Measurements from ENCODE around the gene ZNF740. TPM values are rescaled to one million over a fixed set of nuclear protein-coding genes. Genes with fewer than 3 reads are reported as not detected.

Gene ZNF740
- total RNA-seq, 2 experiments from 2014 or later, result 24.4 to 24.7 TPM

DNA sequence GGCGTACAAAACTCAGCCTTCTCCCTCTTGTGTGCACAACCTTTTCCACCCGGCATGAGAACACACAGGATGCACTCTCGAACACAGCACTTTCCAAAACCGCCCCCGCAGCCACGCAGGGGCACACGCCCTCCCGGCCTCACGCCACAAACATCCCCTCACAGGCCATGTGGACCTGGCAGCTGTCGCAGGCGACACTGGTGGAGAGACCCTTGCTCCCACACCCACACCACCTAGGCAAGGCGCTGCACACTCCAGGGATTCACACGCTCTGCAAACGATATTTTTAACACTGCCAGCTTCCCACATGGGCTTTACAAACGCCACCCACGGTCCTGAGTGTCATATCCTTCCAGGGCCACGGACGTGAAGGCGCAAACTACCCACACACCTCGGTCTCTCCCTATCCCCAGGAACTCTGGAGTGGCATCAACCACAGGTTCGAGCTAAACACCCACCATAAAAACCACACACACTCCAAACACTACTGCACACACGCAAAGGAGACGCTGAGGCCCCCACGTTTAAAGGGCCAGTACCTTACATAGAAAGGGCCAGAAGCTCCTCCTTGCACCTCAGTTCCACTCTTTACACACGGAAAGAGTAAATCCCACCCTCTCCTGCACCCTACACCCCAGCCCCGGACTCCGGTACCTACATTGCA lies 38.9 kb downstream of the ZNF740 start:
- Histone ChIP-seq H3K4me1 (ENCODE audit: insufficient read depth, low read length) (peaks cover 82% of the 10 kb centered on the region), H3K27ac (ENCODE audit: low read depth in 1 of 2, low read length in 2 of 2) (peak overlapping the region; percentile 40 to 92), H3K9me3 (ENCODE audit: control insufficient read depth in 1 of 2, insufficient read depth in 1 of 2, low read length in 2 of 2) (no peaks in the 10 kb centered on the region), H3K4me3 (ENCODE audit: low read length) (peak overlapping the region; percentile 77), H3K36me3 (ENCODE audit: insufficient read depth, low read length) (peaks cover 17% of the 10 kb centered on the region), H3K27me3 (ENCODE audit: control insufficient read depth in 1 of 2, insufficient read depth in 2 of 2, low read length in 2 of 2) (no peaks in the 10 kb centered on the region)
- peaks cover 80% of the 10 kb centered on the region for H3K4me1 Mint-ChIP-seq (ENCODE audit: low read depth)
- DNase-seq, result peak in 8 of 14 experiments; percentile 29 to 82 (median 58)
- peak overlapping the region; percentile 100 for H3K4me3 Mint-ChIP-seq
- H3K27me3 Mint-ChIP-seq, result no peaks in the 10 kb centered on the region
- intact Hi-C loops (cut with DNase I, micrococcal nuclease), result no loop called here
- peak overlapping the region; percentile 90 for H3K27ac Mint-ChIP-seq
- peaks cover 41% of the 10 kb centered on the region for H3K36me3 Mint-ChIP-seq (ENCODE audit: low read depth)
- TF ChIP-seq, protein P1, sequence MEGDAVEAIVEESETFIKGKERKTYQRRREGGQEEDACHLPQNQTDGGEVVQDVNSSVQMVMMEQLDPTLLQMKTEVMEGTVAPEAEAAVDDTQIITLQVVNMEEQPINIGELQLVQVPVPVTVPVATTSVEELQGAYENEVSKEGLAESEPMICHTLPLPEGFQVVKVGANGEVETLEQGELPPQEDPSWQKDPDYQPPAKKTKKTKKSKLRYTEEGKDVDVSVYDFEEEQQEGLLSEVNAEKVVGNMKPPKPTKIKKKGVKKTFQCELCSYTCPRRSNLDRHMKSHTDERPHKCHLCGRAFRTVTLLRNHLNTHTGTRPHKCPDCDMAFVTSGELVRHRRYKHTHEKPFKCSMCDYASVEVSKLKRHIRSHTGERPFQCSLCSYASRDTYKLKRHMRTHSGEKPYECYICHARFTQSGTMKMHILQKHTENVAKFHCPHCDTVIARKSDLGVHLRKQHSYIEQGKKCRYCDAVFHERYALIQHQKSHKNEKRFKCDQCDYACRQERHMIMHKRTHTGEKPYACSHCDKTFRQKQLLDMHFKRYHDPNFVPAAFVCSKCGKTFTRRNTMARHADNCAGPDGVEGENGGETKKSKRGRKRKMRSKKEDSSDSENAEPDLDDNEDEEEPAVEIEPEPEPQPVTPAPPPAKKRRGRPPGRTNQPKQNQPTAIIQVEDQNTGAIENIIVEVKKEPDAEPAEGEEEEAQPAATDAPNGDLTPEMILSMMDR (IDR thresholded peaks at IDR 0.05), result no peak
- ChIA-PET CTCF (interaction anchor here (0.6 to 8.3 kb wide), 6 partner anchors 13 to 102 kb away, joined by 3 to 68 read pairs (median 4); partner anchors contain the start of genes AAAS, ESPL1 and ITGB7), POLR2A (interaction anchor here (0.7 to 5.6 kb wide), 31 partner anchors 11 to 634 kb away, joined by 3 to 43 read pairs (median 5); partner anchors contain the start of genes AAAS, CSAD, ESPL1 and ITGB7)
- ATAC-seq (ENCODE audit: poor library complexity), result peak; percentile 13
- no peaks in the 10 kb centered on the region for H3K9me3 Mint-ChIP-seq

DNA sequence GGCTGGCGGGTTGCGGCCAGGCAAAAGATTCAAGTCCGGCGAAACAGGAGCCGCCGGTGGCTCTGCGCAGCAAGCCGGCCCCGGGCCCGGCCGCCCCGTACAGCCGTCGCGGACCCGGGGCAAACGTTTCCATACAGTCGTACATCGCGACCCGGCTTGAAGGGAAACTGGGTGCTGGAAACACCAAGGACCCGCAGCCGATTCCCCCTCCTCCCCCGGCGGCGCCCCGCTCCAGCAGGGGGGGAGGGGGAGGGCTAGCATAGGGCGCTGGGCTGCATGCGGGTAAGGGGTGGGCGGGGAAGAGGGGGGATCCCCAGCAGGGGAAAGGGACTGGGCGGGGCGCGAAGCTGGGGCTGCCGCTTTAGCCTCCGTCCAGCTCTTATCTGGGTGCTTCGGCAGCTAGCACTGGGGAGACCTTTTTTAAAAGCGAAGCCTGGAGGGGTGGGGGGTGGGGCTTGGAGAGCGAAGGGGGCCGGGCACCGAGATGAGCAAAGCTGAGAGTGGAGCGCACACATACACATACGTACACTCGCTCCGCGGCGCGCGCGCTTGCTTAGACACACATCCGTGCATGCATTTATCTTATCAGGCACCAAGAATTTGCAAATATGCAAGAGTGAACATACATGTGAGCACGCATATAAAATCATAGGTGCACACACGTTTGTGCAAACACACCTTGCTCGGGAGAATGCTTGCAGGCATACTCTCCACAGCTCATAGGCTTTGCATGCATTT lies 39.6 kb downstream of the ZNF740 start:
- TF ChIP-seq, protein P1 (IDR thresholded peaks at IDR 0.05), result no peak
- peak; percentile 66 to 93 (median 78) for DNase-seq
- H3K27me3 ChIP-seq (ENCODE audit: control insufficient read depth in 1 of 2, insufficient read depth in 2 of 2, low read length in 2 of 2), result no peaks in the 10 kb centered on the region
- intact Hi-C loops (cut with DNase I, micrococcal nuclease), result loop anchor here (1.0 to 5.0 kb wide), 3 partner anchors 38 to 47 kb away; partner anchors contain the start of genes CSAD (in 2 of the 2), ZNF740 (in 2 of the 2) and ESPL1 (in 1 of the 2)
- no peaks in the 10 kb centered on the region for H3K9me3 ChIP-seq (ENCODE audit: control insufficient read depth in 1 of 2, insufficient read depth in 1 of 2, low read length in 2 of 2)
- Mint-ChIP-seq H3K4me1 (ENCODE audit: low read depth) (peaks cover 86% of the 10 kb centered on the region), H3K36me3 (ENCODE audit: low read depth) (peaks cover 34% of the 10 kb centered on the region), H3K4me3 (peak overlapping the region; percentile 100), H3K9me3 (no peaks in the 10 kb centered on the region), H3K27ac (peak overlapping the region; percentile 90), H3K27me3 (no peaks in the 10 kb centered on the region)
- ChIA-PET CTCF (interaction anchor here (0.5 to 8.3 kb wide), 8 partner anchors 10 to 101 kb away, joined by 3 to 68 read pairs (median 3); partner anchors contain the start of genes AAAS, ESPL1 and ITGB7), POLR2A (interaction anchor here (0.7 to 5.6 kb wide), 32 partner anchors 10 to 635 kb away, joined by 3 to 43 read pairs (median 5); partner anchors contain the start of genes AAAS, CSAD, ESPL1 and ITGB7)
- H3K36me3 ChIP-seq (ENCODE audit: insufficient read depth, low read length), result peaks cover 10% of the 10 kb centered on the region
- H3K4me1 ChIP-seq (ENCODE audit: insufficient read depth, low read length), result peaks cover 84% of the 10 kb centered on the region
- H3K4me3 ChIP-seq (ENCODE audit: low read length), result peak overlapping the region; percentile 77
- peak overlapping the region; percentile 40 to 92 for H3K27ac ChIP-seq (ENCODE audit: low read depth in 1 of 2, low read length in 2 of 2)
- peak; percentile 75 for ATAC-seq (ENCODE audit: poor library complexity)

DNA sequence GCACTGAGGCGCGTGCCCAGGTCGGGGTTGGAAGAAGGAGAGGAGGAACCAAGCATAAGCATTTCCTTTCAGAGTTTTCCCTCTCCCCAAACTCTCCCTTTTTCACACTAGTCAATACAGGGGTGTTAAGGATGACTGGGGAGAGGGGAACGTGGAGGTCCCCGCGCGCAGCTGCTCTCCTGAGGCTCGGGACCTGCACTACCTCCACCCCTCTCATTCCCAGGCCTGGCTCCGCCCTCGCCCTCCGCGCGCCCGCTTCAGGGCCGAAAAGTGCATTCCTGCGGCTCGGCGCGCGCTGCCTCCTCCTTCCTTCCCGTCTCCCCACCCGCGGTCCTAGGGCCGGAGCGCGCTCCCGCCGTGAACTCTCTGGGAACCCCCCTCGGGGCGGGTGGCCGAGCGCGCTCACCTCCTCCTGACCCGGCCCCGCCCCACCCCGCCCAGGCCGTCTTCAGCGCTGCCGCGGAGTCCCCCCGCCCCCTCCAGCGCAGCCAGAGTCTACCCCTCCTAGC lies 40.2 kb downstream of the ZNF740 start:
- Mint-ChIP-seq H3K9me3 (no peaks in the 10 kb centered on the region), H3K4me3 (peak overlapping the region; percentile 100), H3K36me3 (ENCODE audit: low read depth) (peaks cover 27% of the 10 kb centered on the region), H3K4me1 (ENCODE audit: low read depth) (peaks cover 86% of the 10 kb centered on the region), H3K27ac (peak overlapping the region; percentile 90), H3K27me3 (no peaks in the 10 kb centered on the region)
- H3K27me3 ChIP-seq (ENCODE audit: control insufficient read depth in 1 of 2, insufficient read depth in 2 of 2, low read length in 2 of 2), result no peaks in the 10 kb centered on the region
- H3K27ac ChIP-seq (ENCODE audit: low read depth in 1 of 2, low read length in 2 of 2), result peak overlapping the region; percentile 92 to 96
- H3K4me3 ChIP-seq (ENCODE audit: low read length), result peak overlapping the region; percentile 77
- H3K36me3 ChIP-seq (ENCODE audit: insufficient read depth, low read length), result peaks cover 4% of the 10 kb centered on the region
- ChIA-PET POLR2A (interaction anchor here (0.7 to 5.6 kb wide), 22 partner anchors 9 to 280 kb away, joined by 3 to 43 read pairs (median 9); partner anchors contain the start of genes AAAS, CSAD, ESPL1 and ITGB7), CTCF (interaction anchor here (0.6 to 8.3 kb wide), 5 partner anchors 11 to 1031 kb away, joined by 3 to 68 read pairs (median 5); partner anchors contain the start of genes AAAS and ESPL1)
- intact Hi-C loops (cut with DNase I, micrococcal nuclease), result loop anchor here (1.0 to 5.0 kb wide), 3 partner anchors 38 to 47 kb away; partner anchors contain the start of genes CSAD (in 2 of the 2), ZNF740 (in 2 of the 2) and ESPL1 (in 1 of the 2)
- peaks cover 84% of the 10 kb centered on the region for H3K4me1 ChIP-seq (ENCODE audit: insufficient read depth, low read length)
- H3K9me3 ChIP-seq (ENCODE audit: control insufficient read depth in 1 of 2, insufficient read depth in 1 of 2, low read length in 2 of 2), result no peaks in the 10 kb centered on the region
- TF ChIP-seq, protein P1 (IDR thresholded peaks at IDR 0.05), result no peak
- ATAC-seq (ENCODE audit: poor library complexity) (peak; percentile 47), DNase-seq (peak; percentile 51 to 94 (median 70))
